ENCODE results near the gene SLC29A3. TPM values are rescaled to one million over a fixed set of nuclear protein-coding genes. Genes with fewer than 3 reads are reported as not detected.

Gene SLC29A3
- total RNA-seq, 1 donor from 2014 or later, result 3.4 TPM

DNA sequence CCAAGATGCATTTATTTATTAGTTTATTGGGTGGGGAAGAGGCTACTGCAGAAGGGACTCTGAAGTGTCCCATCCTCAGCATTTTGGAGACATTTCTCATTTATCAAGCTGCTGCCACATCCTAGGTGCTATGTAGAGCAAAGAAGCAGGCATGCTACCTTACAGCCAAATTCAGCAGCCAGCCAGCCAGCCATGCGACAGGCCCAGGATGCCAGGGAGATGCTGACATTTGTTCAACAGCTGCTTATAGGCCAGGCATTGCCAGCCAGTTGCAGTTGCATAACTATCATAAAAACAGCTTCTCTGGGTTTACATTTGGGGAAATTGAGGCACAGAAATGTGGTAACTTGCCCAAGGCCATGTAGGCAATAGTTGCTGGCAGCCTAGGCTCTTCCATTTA is 2.3 kb downstream of the SLC29A3 start:
- DNase-seq (ENCODE audit: low read depth), result no peak

DNA sequence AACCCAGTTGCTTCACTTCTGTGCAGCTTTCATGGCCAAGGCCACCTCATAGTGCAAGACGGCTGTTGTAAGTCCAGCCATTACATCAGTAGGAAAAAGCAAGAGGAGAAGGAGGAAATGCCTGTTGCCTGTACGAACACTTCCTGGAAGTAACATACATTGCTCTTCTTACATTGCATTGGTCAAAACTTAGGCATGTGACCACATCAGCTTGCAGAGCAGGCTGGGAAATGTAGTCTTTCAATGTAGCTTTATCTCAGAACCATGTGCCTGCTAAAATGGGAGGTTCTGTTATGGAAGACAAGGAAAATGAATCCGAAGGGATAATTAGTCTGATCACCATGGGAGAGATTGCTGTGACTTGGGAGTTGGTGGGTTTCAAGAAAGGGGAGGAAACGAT is 4.3 kb downstream of the SLC29A3 start:
- DNase-seq (ENCODE audit: low read depth), result no peak

GRCh38 chr10:71324743-71325142 is 5.7 kb downstream of the SLC29A3 start:
- DNase-seq (ENCODE audit: low read depth), result no peak

DNA sequence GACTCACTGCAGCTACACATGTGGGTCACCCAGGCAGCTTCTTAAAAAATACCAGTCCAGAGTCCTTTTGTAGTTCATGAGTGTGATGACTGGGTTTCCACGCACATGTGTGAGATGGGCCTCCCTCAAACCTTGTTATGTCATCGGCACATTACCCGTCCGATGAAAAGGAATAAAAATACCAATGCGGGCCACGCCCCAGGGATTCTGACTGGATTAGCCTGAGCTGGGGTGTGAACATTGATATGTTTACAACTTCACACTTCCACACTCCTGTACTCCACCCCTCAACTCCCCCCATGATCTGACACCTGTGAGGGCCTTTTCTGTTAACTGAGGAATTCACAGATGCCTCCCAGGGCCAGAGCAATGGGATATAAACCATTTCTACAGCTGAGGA is 6.2 kb downstream of the SLC29A3 start:
- DNase-seq (ENCODE audit: low read depth), result no peak

DNA sequence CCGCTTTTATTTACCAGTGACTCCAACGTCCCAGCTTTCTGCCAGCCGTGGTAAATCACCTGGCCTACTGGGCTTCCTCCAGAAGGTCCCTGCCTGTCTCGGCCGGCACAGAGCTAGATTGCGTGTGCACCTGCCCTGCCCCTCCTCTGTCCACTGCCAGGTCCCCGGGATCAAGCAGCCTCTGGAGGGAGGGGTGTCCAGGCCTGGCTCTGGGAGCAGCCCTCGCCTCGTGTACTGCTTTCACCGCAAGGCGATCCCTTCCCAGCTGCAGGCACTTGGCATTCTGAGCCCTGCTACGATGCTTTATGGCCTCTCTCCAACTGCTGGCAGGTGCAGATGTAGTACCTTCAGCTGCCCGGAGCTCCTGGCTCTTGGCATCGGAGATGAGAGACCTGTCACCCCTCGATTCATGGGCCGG is 7.4 kb downstream of the SLC29A3 start:
- DNase-seq (ENCODE audit: low read depth), result no peak

DNA sequence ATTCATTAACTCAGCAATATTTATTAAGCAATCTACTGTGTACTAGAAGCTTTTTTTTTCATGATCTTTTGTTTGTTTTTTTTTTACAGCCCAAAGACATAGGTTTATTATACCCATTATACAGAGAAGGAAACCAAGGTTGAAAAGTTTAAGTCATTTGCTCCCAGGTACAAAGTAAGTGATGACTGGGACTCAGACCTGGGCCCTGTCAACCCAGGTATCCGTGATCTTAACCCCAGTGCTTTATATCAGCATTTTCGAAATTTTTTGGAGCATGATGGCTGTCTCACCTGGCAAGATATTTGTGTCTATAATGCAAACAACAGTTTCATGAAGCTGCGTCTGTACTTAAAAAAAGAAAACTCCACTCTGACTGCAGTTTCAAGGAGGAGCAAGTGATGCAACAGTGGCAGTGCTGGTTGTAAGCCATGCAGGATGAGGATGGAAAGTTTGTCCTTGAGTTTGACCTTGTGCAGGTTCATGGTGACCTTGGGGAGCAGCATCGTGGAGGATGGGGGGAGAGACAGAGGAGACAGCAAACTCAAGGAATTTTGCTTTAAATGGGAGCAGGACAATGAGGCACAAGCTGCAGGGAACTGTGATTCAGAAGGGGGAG is 11.8 kb downstream of the SLC29A3 start:
- DNase-seq (ENCODE audit: low read depth), result no peak

GRCh38 chr10:71331736-71332135 is 12.7 kb downstream of the SLC29A3 start:
- DNase-seq (ENCODE audit: low read depth), result no peak

- DNase-seq (ENCODE audit: low read depth), result no peak
Observed at GRCh38 chr10:71332466-71332865, 13.4 kb downstream of the SLC29A3 start.

GRCh38 chr10:71333129-71333887 is 14.2 kb downstream of the SLC29A3 start:
- DNase-seq (ENCODE audit: low read depth), result no peak

- no peak for DNase-seq (ENCODE audit: low read depth)
Observed at GRCh38 chr10:71334221-71334791, 15.2 kb downstream of the SLC29A3 start.

GRCh38 chr10:71335173-71335708 is 16.2 kb downstream of the SLC29A3 start:
- DNase-seq (ENCODE audit: low read depth), result no peak

GRCh38 chr10:71336632-71337031 is 17.6 kb downstream of the SLC29A3 start:
- DNase-seq (ENCODE audit: low read depth), result no peak

DNA sequence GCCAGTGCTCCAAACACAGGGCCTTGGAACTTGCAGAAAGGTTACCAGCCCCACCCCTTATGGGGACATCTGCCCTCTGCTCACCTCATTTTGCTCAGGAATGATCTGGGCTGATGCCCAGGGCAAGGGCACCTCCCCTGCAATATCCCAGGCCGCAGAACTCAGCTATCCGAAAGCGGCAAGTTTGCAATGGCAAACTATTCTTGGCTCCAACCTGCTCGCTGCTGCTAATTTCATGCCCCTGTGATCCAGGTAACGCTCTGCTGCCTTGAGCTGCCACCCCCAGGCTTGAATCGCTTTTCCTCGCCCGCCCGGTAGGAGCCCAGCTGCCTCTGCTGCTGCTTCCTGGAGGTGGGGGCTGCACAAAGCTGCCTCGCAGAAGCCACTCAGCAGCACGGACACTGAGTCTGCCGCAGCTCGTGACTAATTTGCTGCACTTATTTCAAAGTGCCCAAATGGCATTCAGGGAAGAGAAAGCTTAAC is 18.2 kb downstream of the SLC29A3 start:
- DNase-seq (ENCODE audit: low read depth), result peak; percentile 79

DNA sequence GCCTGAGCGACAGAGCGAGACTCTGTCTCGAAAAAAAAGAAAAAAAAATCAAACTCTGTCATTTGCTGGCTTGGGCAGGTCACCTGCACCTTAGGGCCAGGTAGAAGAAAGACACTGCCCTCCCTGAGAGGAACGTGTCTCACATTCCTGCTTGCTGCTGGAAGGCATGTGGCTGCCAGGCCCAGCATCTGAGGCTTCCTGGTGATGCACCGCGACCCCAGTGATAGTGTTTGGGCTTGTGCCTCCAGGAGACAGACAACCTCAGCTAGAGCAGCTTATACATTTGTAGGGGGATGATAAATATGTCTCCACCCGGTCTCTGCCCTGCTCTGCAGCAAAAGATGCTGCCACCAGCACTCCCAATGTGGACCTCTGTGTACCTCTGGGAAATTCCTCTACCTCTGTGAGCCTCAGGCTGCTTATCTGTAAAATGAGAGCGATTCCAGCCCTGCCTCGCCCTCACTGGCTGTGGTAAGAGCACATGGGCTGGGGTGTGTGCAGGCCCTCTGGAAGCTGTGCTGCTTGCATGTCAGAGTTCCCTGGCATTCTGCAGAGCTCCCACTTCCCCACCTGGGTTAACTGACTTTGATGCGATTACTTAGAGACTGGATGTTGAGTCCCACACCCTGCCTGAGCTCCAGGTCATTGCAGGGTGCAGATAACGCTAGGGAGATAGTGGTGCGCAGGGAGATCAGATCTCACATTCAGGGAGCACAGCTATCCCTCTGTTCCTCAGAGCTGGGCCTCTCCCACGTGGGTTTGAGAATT is 19.9 kb downstream of the SLC29A3 start:
- no peak for DNase-seq (ENCODE audit: low read depth)

GRCh38 chr10:71339796-71340589 is 20.9 kb downstream of the SLC29A3 start:
- peak; percentile 88 for DNase-seq (ENCODE audit: low read depth)

DNA sequence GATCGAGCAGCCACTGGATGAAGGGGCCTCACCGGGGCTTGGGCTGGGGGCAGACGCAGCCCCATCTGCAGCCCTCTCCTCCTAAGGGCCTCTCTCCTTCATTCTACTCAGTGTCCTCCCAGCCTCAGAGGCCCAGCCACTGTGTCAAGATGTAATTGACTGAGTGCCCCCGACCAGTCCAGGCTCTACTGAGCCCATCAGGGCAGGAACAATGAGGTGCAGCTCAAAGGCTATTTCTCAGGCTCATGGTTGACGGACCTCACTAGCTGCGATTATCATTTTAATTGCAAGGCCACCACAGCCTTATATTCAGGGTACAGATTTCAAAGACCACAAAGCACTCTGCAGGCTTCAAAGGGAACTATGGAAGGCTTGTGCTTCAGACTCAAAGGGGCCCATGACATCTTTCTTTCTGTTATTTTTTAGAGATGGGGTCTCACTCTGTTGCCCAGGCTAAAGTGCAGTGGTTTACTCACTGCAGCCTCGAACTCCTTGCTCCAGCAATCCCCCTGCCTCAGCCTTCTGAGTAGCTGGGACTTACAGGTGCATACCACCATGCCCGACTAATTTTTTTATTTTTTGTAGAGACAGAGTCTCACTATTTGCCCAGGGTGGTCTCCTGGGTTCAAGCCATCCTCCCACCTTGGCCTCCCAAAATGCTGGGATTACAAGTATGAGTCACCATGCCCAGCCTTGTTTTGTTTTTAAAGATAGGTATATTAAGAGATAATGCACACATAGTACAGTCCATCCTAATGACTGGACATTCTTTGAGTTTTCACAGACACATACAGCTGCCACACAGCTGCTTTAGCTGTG is 23.7 kb downstream of the SLC29A3 start:
- no peak for DNase-seq (ENCODE audit: low read depth)

- DNase-seq (ENCODE audit: low read depth), result peak; percentile 26
Observed at GRCh38 chr10:71343392-71343773, 24.3 kb downstream of the SLC29A3 start.

DNA sequence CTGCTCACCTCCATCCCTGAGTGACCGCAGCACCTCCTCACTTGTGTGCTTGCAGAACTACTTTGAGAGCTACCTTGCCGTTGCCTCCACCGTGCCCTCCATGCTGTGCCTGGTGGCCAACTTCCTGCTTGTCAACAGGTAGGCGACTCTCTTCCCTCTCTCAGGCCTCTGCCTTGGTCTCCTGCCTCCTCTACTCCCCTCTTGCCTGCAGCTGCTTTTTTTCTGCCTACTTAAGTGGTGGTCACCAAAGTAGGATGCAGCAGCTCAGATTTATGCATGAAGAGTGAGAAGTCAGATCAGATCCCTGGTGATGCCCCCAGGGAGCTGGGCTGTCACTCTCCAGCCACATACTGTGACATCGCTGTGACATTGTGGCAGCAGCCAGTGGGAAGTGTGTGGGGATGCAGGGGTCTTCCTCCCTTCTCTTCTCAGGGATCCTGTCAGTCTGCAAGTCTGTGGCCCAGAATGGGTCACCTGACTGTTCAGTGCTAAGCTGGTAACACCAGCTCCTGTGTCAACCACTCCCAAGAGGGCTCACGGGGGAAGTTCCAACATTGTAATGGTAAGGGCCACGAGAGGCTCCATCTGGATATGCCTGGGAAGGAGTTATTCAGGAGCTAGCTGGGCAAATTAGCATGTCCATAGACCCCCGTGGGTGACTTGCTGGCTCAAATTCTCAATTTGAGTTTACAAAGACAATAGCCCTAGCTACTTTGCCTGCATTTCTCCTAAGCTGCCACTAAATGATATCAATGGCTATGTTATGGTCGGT is 25.3 kb downstream of the SLC29A3 start:
- DNase-seq (ENCODE audit: low read depth), result no peak

GRCh38 chr10:71344993-71345480 is 26.0 kb downstream of the SLC29A3 start:
- DNase-seq (ENCODE audit: low read depth), result no peak

Data from renal cortical epithelial cell (primary cell).